GM21786 (cell line): ENCODE results near the gene MESP1.

Source experiments
- ATAC-seq: cut with Tn5 transposase; IDR thresholded peaks from one replicate; pipeline ENCODE4 v1.9.1; 2021; ENCODE audit not compliant: unreplicated experiment

Gene MESP1

GRCh38 chr15:89732451-89733172 is 18.4 kb downstream of the MESP1 start:
- ATAC-seq: no peak

- ATAC-seq: no peak
These were observed 19.8 kb downstream of the MESP1 start for GRCh38 chr15:89731275-89731674.

GRCh38 chr15:89728254-89728653 is 22.8 kb downstream of the MESP1 start:
- ATAC-seq: no peak

GRCh38 chr15:89725064-89725463 is 26.0 kb downstream of the MESP1 start:
- ATAC-seq: no peak

- ATAC-seq: no peak
These were observed 26.4 kb downstream of the MESP1 start for GRCh38 chr15:89724621-89725020.

- no peak for ATAC-seq
These were observed 28.0 kb downstream of the MESP1 start for GRCh38 chr15:89723031-89723430.

- ATAC-seq: no peak
These were observed 36.3 kb downstream of the MESP1 start for GRCh38 chr15:89714775-89715174.

GRCh38 chr15:89707577-89707976 is 43.5 kb downstream of the MESP1 start:
- no peak for ATAC-seq

- no peak for ATAC-seq
These were observed 46.6 kb downstream of the MESP1 start for GRCh38 chr15:89704411-89704810.
